ENCODE results near the gene FAM3D. TPM values are rescaled to one million over a fixed set of nuclear protein-coding genes. Genes with fewer than 3 reads are reported as not detected.
A peak's percentile ranks its signal among the peaks of the same experiment; 100 is the strongest.

FAM3D gene
- polyA plus RNA-seq, 4 donors = 0.40 to 2.5 (median 1.2) TPM

GRCh38 chr3:58630076-58630709 is 36.4 kb downstream of the FAM3D start:
- DNase-seq (ENCODE audit: low read depth in 4 of 4, low spot score in 3 of 4) = peak in 2 of 4 donors; percentile 36 to 52

DNA sequence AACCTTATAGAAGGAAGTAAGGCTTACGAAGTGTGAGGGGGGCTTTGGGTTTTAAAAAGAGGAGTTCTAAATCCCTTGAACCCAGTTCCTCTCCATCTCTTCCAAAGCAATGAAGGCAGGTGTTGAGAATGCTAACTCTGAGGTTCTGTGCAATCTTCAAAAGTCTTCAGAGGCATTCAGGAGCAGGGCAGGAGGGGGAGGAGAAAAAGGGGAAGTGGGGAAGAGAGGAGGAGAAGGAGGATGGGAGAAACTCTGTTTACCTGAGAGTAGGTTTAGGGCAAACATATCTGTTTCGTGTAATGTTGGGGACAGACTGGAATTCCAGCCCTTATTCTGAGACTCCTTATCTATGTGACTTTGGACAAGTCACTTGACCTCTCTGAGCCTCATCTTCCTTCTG is 36.9 kb downstream of the FAM3D start:
- no peak for DNase-seq (ENCODE audit: low read depth in 4 of 4, low spot score in 3 of 4)

- DNase-seq (ENCODE audit: low read depth in 4 of 4, low spot score in 3 of 4) = peak in 3 of 4 donors; percentile 50 to 71 (median 55)
Measured at GRCh38 chr3:58628823-58629562, 37.6 kb downstream of the FAM3D start.

DNA sequence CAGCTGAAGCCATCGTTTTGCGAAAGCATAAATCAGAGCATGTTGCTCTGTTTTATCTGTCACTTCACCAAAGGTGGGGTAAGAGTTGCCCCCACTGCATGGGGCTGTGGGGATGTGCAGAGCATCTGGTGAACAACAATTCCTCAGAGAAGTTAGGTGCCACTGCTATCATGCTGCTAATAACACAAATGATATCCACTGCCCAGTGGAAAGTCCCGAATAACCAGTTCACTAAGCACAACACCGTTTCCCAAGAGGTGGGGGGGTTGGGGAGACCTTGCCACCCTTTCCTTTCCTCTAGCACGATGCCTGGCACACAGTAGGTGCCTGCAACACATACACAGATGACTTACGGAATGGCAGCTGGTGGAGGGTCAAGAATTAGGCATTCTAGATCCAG is 38.6 kb downstream of the FAM3D start:
- no peak for DNase-seq (ENCODE audit: low read depth in 4 of 4, low spot score in 3 of 4)

DNA sequence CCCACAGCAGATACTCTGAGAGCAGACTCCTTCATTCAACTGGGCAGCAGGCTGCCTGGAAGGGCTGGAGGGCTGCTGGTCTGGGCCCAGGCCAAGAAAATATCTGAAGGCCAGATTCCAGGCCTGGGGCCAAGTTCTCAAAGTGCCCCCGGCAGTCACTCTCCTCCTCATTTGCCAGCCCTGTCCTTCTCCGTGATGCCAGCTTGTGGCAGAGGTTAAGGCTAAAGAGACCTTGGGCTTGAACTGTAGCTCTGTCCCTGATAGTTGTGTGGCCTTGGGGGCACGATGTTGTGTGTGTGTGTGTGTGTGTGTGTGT is 39.0 kb downstream of the FAM3D start:
- no peak for DNase-seq (ENCODE audit: low read depth in 4 of 4, low spot score in 3 of 4)

DNA sequence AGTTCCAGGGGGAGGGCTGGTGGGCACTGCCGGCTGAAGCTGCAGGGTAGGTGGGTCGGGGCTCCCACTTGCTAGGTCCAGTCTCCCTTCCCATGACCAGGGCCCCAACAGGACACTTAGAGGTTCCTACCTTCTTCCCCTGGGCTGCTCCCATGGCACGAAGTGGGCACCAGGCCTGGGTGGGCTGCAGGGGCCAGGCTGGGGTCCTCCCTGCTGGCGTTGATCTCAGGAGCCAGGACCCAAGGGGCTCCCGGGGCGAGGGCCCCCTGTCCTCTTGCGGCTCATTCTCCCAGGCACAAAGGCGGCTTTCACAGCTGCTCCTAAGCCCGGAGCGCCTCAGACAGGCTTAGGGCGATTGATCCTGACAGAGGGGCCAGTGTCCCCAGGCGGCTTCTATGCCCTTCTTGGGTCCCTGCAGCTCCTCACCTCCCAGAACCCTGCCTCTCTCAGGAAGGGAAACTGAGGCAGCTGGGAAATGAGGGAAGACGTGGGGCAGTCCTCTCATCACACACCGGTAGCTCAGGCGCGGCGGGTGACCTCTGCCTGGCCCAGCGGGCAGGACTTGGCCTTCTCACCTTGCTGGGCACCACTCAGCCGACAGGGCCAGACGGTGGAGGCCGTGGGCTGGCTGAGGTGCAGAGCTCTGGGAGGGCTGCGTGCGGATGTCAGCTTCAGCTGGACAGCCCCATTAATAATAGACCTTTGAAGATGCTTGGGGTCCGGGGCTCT is 39.6 kb downstream of the FAM3D start:
- DNase-seq (ENCODE audit: low read depth in 4 of 4, low spot score in 3 of 4) = no peak

DNA sequence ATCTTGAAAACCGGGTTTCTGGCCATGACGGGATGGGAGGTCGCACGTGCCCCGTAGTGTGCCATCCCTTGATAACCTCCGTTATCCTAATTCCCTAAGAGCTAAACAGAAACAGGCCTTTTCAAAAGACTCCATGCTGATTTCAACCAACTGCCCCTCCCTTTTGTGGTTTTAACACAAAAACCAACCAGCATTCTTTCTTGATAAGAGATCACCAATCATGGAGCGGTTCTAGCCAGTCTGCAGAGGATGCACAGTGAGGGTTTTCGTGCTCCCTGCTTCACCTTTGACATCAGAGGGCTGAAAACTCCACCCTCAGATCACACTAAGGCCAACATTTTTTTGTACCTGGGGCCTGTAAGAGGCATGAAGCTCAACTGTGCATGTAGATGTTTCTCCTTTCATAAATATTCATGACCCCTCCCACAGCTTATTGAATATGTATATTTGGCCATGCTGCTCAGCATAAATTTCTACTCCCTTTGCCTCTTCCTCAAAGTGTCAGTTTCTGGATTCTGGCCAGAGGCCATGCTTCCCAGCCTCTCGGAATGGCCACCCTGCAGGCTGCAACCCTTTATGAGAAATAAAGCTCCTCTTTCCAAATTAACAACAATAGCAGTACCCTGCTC is 41.3 kb downstream of the FAM3D start:
- DNase-seq (ENCODE audit: low read depth in 4 of 4, low spot score in 3 of 4) = no peak

GRCh38 chr3:58624550-58624949 is 42.0 kb downstream of the FAM3D start:
- no peak for DNase-seq (ENCODE audit: low read depth in 4 of 4, low spot score in 3 of 4)

DNA sequence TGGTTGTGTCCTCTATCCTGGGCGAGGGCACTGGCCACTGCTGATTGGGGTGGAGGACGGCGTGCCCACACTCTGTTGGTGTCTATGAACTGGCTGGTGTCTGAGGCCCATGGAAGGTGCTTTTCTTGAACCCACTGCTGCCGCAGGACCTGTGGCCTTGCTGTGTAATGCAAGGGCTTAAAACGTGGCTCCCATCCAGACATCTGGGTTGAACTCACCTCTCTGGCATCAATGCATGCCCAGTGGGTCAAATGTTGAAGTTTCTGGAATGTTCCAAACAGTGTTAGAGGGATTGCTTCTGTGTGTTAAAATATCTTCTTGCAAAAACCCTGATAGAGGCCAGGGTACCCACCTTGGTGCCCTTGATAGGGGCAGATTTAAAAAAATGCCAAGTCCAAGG is 42.6 kb downstream of the FAM3D start:
- DNase-seq (ENCODE audit: low read depth in 4 of 4, low spot score in 3 of 4) = no peak

DNA sequence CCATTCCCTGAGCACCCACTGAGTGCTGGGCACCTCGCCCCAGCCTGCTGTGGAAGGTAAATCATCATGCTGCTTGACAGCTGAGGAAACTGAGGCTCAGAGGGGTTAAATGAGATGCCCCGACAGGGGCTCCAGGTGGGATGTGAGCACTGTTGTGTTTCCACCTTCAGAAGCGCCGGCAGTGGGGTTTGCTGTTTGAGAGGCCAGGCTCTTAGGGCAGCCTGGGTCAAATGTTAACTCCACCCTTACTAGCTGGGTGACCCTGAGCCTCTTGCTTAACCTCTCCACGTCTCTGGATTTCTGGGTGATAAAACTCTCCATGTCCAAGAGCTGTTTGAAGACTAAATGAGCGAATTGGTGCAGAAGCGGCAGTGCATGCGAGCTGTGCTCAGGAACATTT is 43.1 kb downstream of the FAM3D start:
- no peak for DNase-seq (ENCODE audit: low read depth in 4 of 4, low spot score in 3 of 4)

- no peak for DNase-seq (ENCODE audit: low read depth in 4 of 4, low spot score in 3 of 4)
Measured at GRCh38 chr3:58622892-58623291, 43.7 kb downstream of the FAM3D start.

GRCh38 chr3:58622436-58622835 is 44.1 kb downstream of the FAM3D start:
- no peak for DNase-seq (ENCODE audit: low read depth in 4 of 4, low spot score in 3 of 4)

GRCh38 chr3:58621086-58621830 is 45.3 kb downstream of the FAM3D start:
- DNase-seq (ENCODE audit: low read depth in 4 of 4, low spot score in 3 of 4) = no peak

DNA sequence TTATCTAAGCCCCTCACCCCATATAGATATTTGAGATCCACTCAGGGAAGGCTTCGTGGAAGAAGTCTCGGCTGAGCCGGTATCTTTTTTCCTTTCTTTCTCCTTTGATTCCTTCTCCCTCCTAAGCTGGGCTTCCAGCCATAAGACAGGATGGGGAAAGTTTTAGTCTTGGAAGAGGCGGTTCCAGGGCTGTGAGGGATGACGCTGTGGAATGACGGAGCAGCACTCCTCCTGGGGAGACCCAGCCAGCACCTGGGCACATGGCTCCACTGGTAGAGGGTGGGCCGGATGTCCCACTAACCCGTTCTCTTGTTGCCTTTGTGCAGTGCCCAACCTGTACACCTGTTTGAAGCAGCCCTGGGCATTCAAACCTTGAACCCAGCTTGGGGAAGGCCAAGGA is 46.2 kb downstream of the FAM3D start:
- DNase-seq (ENCODE audit: low read depth in 4 of 4, low spot score in 3 of 4) = no peak

GRCh38 chr3:58617338-58617761 is 49.2 kb downstream of the FAM3D start:
- peak in 2 of 4 donors; percentile 53 to 55 for DNase-seq (ENCODE audit: low read depth in 4 of 4, low spot score in 3 of 4)

DNA sequence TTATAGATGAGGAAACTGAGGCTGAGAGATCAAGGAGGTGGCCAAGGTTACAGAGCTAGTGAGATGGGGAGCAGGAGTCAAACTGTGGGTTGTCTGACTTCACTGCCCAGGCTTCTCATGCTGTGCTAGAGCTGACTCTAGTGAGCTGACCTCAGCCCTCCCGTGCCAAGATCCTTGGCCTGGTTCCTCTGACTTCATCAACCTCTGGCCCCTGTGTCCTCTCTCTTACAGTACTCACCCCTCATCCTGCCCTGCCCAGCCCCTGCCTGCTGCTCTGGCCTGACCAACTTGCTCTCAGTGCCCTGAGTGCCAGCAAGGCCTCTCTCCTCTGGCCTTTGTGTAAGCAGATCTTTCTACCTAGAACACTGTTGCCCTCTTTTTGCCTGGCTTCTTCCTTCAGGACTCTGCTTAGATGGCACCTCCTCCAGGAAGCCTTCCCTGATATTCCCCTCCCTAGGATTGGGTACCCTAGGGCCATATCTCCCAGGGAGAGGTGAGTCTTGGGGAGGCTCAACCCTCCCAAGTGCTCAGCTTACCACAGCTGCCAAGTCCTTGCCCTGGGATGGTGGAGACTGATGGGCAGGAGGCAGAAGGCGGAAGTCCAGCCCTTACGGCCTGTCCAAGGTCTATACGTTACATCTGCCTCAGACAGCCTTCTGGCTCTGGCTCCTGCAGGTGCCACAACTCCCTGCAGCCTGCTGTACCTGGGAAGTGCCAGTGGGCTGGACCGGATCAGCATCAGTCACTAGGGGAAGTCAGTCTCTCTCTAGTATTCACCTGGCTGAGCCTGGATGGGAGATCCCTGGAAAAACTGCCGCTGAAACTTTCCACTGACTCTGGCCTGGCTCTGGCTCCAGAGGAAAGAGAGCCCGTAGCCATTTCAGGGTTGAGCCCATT is 53.1 kb downstream of the FAM3D start:
- DNase-seq (ENCODE audit: low read depth in 4 of 4, low spot score in 3 of 4) = no peak

GRCh38 chr3:58612830-58613229 is 53.7 kb downstream of the FAM3D start:
- DNase-seq (ENCODE audit: low read depth in 4 of 4, low spot score in 3 of 4) = no peak

DNA sequence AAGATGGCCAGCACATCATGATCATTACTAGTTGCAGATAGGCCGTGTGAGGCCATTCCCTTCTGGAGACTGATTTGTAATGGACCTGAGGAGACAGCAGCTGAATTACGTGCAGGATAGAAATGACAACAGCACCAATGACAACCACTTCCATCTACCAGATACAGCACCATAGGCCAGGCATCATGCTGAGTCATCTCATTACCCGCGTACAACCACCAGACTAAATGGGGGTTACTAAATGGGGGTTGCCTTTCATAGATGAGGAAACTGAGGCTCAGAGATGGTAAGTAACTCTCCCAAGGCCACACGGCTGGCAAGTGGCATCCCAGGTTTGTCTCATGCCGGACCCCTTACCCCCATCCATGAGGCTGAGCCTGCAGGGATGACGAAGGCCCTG is 56.6 kb downstream of the FAM3D start:
- no peak for DNase-seq (ENCODE audit: low read depth in 4 of 4, low spot score in 3 of 4)

DNA sequence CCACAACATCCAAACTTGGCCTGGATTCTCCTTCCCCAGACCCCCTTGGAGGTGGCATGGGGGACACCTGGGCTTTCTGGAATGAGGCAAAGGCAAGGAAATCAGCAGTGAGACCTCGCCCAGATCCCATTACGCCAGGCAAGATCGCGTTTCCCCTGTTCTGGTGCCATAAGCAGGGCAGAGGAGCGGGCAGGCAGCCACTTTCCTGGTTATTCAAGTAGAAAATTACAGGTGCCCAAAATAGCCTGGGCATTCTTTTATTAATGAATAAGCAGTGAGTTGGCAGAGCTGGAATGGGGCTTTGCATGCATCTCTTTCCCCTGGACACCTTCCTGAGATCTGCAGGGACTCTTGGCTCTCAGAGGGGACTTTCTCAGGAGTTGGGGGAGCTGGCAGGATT is 57.9 kb downstream of the FAM3D start:
- no peak for DNase-seq (ENCODE audit: low read depth in 4 of 4, low spot score in 3 of 4)

DNA sequence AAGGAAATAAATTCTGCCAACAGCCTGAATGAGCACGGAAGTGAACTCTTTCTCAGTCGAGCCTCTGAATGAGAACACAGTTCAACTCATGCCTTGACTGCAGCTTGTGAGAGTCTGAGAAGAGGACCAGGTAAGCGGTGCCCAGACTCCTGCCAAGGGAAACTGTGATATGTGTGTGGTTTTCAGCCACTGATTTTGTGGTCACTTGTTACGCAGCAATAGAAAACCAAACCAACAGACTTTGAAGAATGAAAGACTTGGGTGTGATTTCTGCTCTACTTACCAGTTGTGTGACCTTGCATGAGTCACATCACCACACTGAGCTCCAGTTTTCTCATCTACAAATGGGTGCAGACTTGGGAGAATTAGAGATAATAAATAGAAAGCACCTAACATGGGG is 58.8 kb downstream of the FAM3D start:
- no peak for DNase-seq (ENCODE audit: low read depth in 4 of 4, low spot score in 3 of 4)

Measured in right renal pelvis (tissue), 4 donors.